MCF 10A (cell line): ENCODE data around the gene IQCC. TPM values are rescaled to one million over a fixed set of nuclear protein-coding genes. Genes with fewer than 3 reads are reported as not detected.

Source experiments
- BruUV-seq: library from RNA; stranded (reverse); fragments of 400-500 nt; replicated peaks from 2 replicates; lab custom pipeline; 2021; lab: Mats Ljungman, UMichigan
- CTCF ChIA-PET: fragments of 300-600 bp; sonication (Branson Sonifier 250); formaldehyde crosslinking; extraction: SDS; loops from one replicate; lab custom pipeline; 2021; ENCODE audit warnings: antibody characterized with exemption, inconsistent platforms; lab: Yijun Ruan, JAX
- POLR2A ChIA-PET: fragments of 300-600, 350-650 bp; sonication (Branson Sonifier 250); formaldehyde crosslinking; extraction: SDS; loops from one replicate; lab custom pipeline; 2020; ENCODE audit warnings: antibody characterized with exemption, inconsistent platforms; lab: Yijun Ruan, JAX
- DNase-seq: peaks from one replicate; pipeline ENCODE4 v3.0.0-alpha.2; 2018; ENCODE audit not compliant: unreplicated experiment
- H3K27ac Mint-ChIP-seq: one replicate; pipeline ENCODE4 v1.8.0; 2022; ENCODE audit warnings: mild to moderate bottlenecking, low read depth, mixed read lengths; ENCODE audit not compliant: unreplicated experiment
- H3K27me3 Mint-ChIP-seq: one replicate; pipeline ENCODE4 v1.8.0; 2022; ENCODE audit warnings: mixed read lengths; ENCODE audit not compliant: insufficient read depth, unreplicated experiment
- H3K36me3 Mint-ChIP-seq: one replicate; pipeline ENCODE4 v1.8.0; 2022; ENCODE audit warnings: mild to moderate bottlenecking, moderate library complexity, mixed read lengths; ENCODE audit not compliant: insufficient read depth, unreplicated experiment
- H3K4me1 Mint-ChIP-seq: one replicate; pipeline ENCODE4 v1.8.0; 2022; ENCODE audit warnings: mixed read lengths; ENCODE audit not compliant: insufficient read depth, unreplicated experiment
- H3K4me3 Mint-ChIP-seq: one replicate; pipeline ENCODE4 v1.8.0; 2022; ENCODE audit warnings: mild to moderate bottlenecking, moderate library complexity, mixed read lengths; ENCODE audit not compliant: unreplicated experiment
- H3K9me3 Mint-ChIP-seq: one replicate; pipeline ENCODE4 v1.8.0; 2022; ENCODE audit warnings: mixed read lengths; ENCODE audit not compliant: unreplicated experiment
- CTCF ChIP-seq: fragments of 200-600 bp; IDR thresholded peaks from one replicate; pipeline ENCODE4 v1.8.0; 2022; ENCODE audit warnings: antibody characterized with exemption, mild to moderate bottlenecking; ENCODE audit not compliant: unreplicated experiment
- intact Hi-C: fragments of 100-400 bp; cut with micrococcal nuclease; formaldehyde crosslinking; loops from 2 replicates; pipeline ENCODE4 v1.14.1; 2022
- total RNA-seq: library from RNA; stranded (reverse); gene quantifications from 2 replicates; pipeline ENCODE4 v1.2.3, GENCODE V29; 2022

Gene IQCC
- total RNA-seq, 1 experiment from 2014 or later = 1.9 TPM

DNA sequence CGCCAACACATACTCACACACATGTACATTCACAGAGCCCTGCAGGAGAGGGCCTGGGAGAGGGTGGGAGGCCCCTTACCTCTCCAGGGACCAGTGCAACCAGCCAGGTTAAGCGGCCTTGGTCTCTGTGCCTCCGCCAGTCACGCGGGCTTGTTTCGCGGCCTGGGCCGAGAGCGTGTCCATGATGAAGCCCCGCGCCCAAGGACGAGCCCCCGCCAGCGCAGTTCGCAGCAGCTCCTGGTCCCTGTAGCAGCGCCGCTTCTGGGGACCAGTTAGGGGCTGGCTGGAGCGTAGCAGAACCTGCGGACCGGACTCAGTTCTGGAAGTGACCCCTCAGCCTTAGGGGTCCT lies 34.3 kb downstream of the IQCC start:
- H3K27me3 Mint-ChIP-seq = no peaks in the 10 kb centered on the region
- no peak overlapping the region for H3K27ac Mint-ChIP-seq
- peaks cover 13% of the 10 kb centered on the region for H3K4me1 Mint-ChIP-seq
- intact Hi-C loops = no loop called here
- TF ChIP-seq CTCF = no peak
- ChIA-PET POLR2A (interaction anchor here (1.2 to 1.3 kb wide), 3 partner anchors 10 to 52 kb away, joined by 3 to 4 read pairs (median 4); partner anchors contain the start of gene HDAC1), CTCF (interaction anchor here (0.8 to 1.9 kb wide), 3 partner anchors 9 to 79 kb away, joined by 3 to 10 read pairs (median 4); no protein-coding TSS in a partner anchor)
- peak overlapping the region; percentile 68 for H3K4me3 Mint-ChIP-seq
- DNase-seq = no peak
- H3K9me3 Mint-ChIP-seq = no peaks in the 10 kb centered on the region
- BruUV-seq = no TSS peak
- no peaks in the 10 kb centered on the region for H3K36me3 Mint-ChIP-seq

GRCh38 chr1:32240140-32240951 lies 34.9 kb downstream of the IQCC start:
- intact Hi-C loops = no loop called here
- DNase-seq = peak; percentile 70
- Mint-ChIP-seq H3K9me3 (no peaks in the 10 kb centered on the region), H3K4me3 (peak overlapping the region; percentile 68), H3K27me3 (no peaks in the 10 kb centered on the region), H3K27ac (no peak overlapping the region), H3K4me1 (peaks cover 13% of the 10 kb centered on the region), H3K36me3 (no peaks in the 10 kb centered on the region)
- ChIA-PET POLR2A (interaction anchor here (0.7 to 1.3 kb wide), 5 partner anchors 10 to 52 kb away, joined by 3 to 5 read pairs (median 4); partner anchors contain the start of gene HDAC1), CTCF (interaction anchor here (0.5 to 1.4 kb wide), 8 partner anchors 10 to 539 kb away, joined by 3 to 5 read pairs (median 3); partner anchors contain the start of gene LCK)
- BruUV-seq = no TSS peak
- no peak for TF ChIP-seq CTCF

GRCh38 chr1:32241001-32241763 lies 35.7 kb downstream of the IQCC start:
- BruUV-seq = no TSS peak
- no peak overlapping the region for H3K27ac Mint-ChIP-seq
- H3K27me3 Mint-ChIP-seq = no peaks in the 10 kb centered on the region
- ChIA-PET POLR2A (interaction anchor here (0.7 to 1.3 kb wide), 4 partner anchors 11 to 51 kb away, joined by 3 to 5 read pairs (median 4); partner anchors contain the start of gene HDAC1), CTCF (interaction anchor here (0.5 to 1.4 kb wide), 9 partner anchors 10 to 650 kb away, joined by 3 to 5 read pairs (median 3); partner anchors contain the start of gene LCK)
- no peak for TF ChIP-seq CTCF
- intact Hi-C loops = no loop called here
- peaks cover 6% of the 10 kb centered on the region for H3K4me1 Mint-ChIP-seq
- H3K36me3 Mint-ChIP-seq = no peaks in the 10 kb centered on the region
- H3K4me3 Mint-ChIP-seq = peak overlapping the region; percentile 68
- no peaks in the 10 kb centered on the region for H3K9me3 Mint-ChIP-seq
- DNase-seq = peak; percentile 41
